HCT116 (cell line): ENCODE results near the gene PKD2L1. TPM values are rescaled to one million over a fixed set of nuclear protein-coding genes. Genes with fewer than 3 reads are reported as not detected.

Experiments
- ATAC-seq: fragments of 200-7000 bp; cut with Tn5 transposase; 2 replicates; pipeline ENCODE4 v1.9.1; 2020; ENCODE audit warnings: mild to moderate bottlenecking, moderate library complexity
- BruUV-seq: library from RNA; stranded (reverse); fragments of 400-500 nt; replicated peaks from 2 replicates; lab custom pipeline; 2021; lab: Mats Ljungman, UMichigan
- CTCF ChIA-PET: fragments of 300-600 bp; sonication (Branson Sonifier 250); formaldehyde crosslinking; loops from one replicate; lab custom pipeline; 2021; ENCODE audit warnings: antibody characterized with exemption; lab: Charles Lee
- POLR2A ChIA-PET: fragments of 300-600, 350-600 bp; sonication (Branson Sonifier 250); formaldehyde crosslinking; loops from one replicate; lab custom pipeline; 2021; ENCODE audit warnings: antibody characterized with exemption; lab: Charles Lee
- RAD21 ChIA-PET, 2 experiments: fragments of 300-600 bp; sonication (Branson Sonifier 250); formaldehyde crosslinking; loops; one replicate each; lab custom pipeline; 2023; ENCODE audit warnings: low total read pairs in 2 of 2; ENCODE audit not compliant: uncharacterized antibody in 2 of 2, unreplicated experiment in 2 of 2, low non-redundant PET in 1 of 2; lab: Charles Lee
- DNase-seq: peaks from one replicate; pipeline ENCODE4 v3.0.0-alpha.2; 2010; ENCODE audit warnings: low read depth, low spot score
- H2AFZ ChIP-seq: fragments of 200-600 bp; shearing (Covaris generic), sonication (generic); 2 replicates; pipeline ENCODE4 v1.6.1; 2017; ENCODE audit warnings: low read depth, mixed run types, mixed read lengths, antibody characterized with exemption, low read length; ENCODE audit not compliant: poor library complexity, severe bottlenecking
- H3K27ac ChIP-seq: 2 replicates; pipeline ENCODE4 v1.5.1; 2012; ENCODE audit warnings: low read depth, low read length
- H3K27me3 ChIP-seq: fragments of 200-600 bp; sonication (generic); 2 replicates; pipeline ENCODE4 v1.6.1; 2016; ENCODE audit warnings: mixed run types, low read length, mixed read lengths; ENCODE audit not compliant: insufficient read depth
- H3K36me3 ChIP-seq, 2 experiments: fragments of 200-500 bp in 1 of 2; fragments of 200-600 bp in 1 of 2; sonication (Bioruptor generic) in 1 of 2; sonication (generic) in 1 of 2; 2 replicates each; pipeline versions ENCODE4 v1.5.1 to v1.6.1; 2014 to 2016; ENCODE audit warnings: low read length in 2 of 2, inconsistent platforms in 1 of 2, mixed read lengths in 1 of 2, mixed run types in 1 of 2; ENCODE audit not compliant: insufficient read depth in 2 of 2, control insufficient read depth in 1 of 2
- H3K4me1 ChIP-seq, 2 experiments: fragments of 200-600 bp in 1 of 2; sonication (generic) in 1 of 2; 2 replicates each; pipeline versions ENCODE4 v1.5.1 to v1.6.1; 2012 to 2017; ENCODE audit warnings: low read length in 2 of 2, inconsistent platforms in 1 of 2, mild to moderate bottlenecking in 1 of 2, mixed read lengths in 1 of 2, mixed run types in 1 of 2, moderate library complexity in 1 of 2; ENCODE audit not compliant: insufficient read depth in 2 of 2, control insufficient read depth in 1 of 2
- H3K4me2 ChIP-seq: fragments of 200-600 bp; sonication (generic); 2 replicates; pipeline ENCODE4 v1.6.1; 2017; ENCODE audit warnings: mixed run types, low read length, mixed read lengths
- H3K4me3 ChIP-seq, 2 experiments: fragments of 200-600 bp in 1 of 2; sonication (generic) in 1 of 2; replicated peaks in 1 of 2; 2 replicates each; pipeline ENCODE4 v1.5.1; 2011 to 2016; ENCODE audit warnings: low read length in 2 of 2, control low read depth in 1 of 2, low read depth in 1 of 2, mild to moderate bottlenecking in 1 of 2, mixed read lengths in 1 of 2, mixed run types in 1 of 2
- H3K79me2 ChIP-seq: fragments of 200-600 bp; sonication (generic); 2 replicates; pipeline ENCODE4 v1.6.1; 2017; ENCODE audit warnings: mild to moderate bottlenecking, mixed run types, low read length, moderate library complexity, mixed read lengths; ENCODE audit not compliant: insufficient read depth
- H3K9ac ChIP-seq: fragments of 200-600 bp; sonication (generic); 2 replicates; pipeline ENCODE4 v1.6.1; 2016; ENCODE audit warnings: low read length, mixed read lengths
- H3K9me2 ChIP-seq: fragments of 200-600 bp; sonication (generic), shearing (Covaris generic); 2 replicates; pipeline ENCODE4 v1.6.1; 2017; ENCODE audit warnings: mixed run types, mild to moderate bottlenecking, moderate library complexity; ENCODE audit not compliant: insufficient read depth
- H3K9me3 ChIP-seq, 2 experiments: fragments of 200-500 bp in 1 of 2; fragments of 200-600 bp in 1 of 2; sonication (Bioruptor generic) in 1 of 2; sonication (generic) in 1 of 2; 2 replicates each; pipeline ENCODE4 v1.6.1; 2014 to 2017; ENCODE audit warnings: low read length in 2 of 2, mixed read lengths in 2 of 2, inconsistent platforms in 1 of 2, low read depth in 1 of 2, mild to moderate bottlenecking in 1 of 2, mixed run types in 1 of 2, moderate library complexity in 1 of 2; ENCODE audit not compliant: control insufficient read depth in 1 of 2, insufficient read depth in 1 of 2
- H4K20me1 ChIP-seq: fragments of 200-600 bp; sonication (generic), shearing (Covaris generic); 2 replicates; pipeline ENCODE4 v1.6.1; 2017; ENCODE audit warnings: mixed run types, mild to moderate bottlenecking, moderate library complexity; ENCODE audit not compliant: insufficient read depth
- ATF3 ChIP-seq: IDR thresholded peaks from 2 replicates; pipeline ENCODE4 v1.6.1; 2012
- CEBPB ChIP-seq: IDR thresholded peaks from 2 replicates; pipeline ENCODE4 v1.6.1; 2012; ENCODE audit warnings: low read depth
- EGR1 ChIP-seq: IDR thresholded peaks from 2 replicates; pipeline ENCODE4 v1.6.1; 2012; ENCODE audit warnings: low read depth
- ELF1 ChIP-seq: IDR thresholded peaks from 2 replicates; pipeline ENCODE4 v1.6.1; 2012; ENCODE audit warnings: low read depth, borderline replicate concordance
- EZH2 ChIP-seq: fragments of 200-600 bp; sonication (generic); IDR thresholded peaks from 2 replicates; pipeline ENCODE4 v1.6.1; 2017; ENCODE audit warnings: antibody characterized with exemption, mixed run types
- JUND ChIP-seq: IDR thresholded peaks from 2 replicates; pipeline ENCODE4 v1.6.1; 2012
- POLR2AphosphoS5 ChIP-seq: IDR thresholded peaks from 2 replicates; pipeline ENCODE4 v1.6.1; 2011; ENCODE audit warnings: mild to moderate bottlenecking, low read depth, low read length, moderate library complexity
- RAD21 ChIP-seq: IDR thresholded peaks from 2 replicates; pipeline ENCODE4 v1.6.1; 2012; ENCODE audit warnings: low read depth, mild to moderate bottlenecking
- REST ChIP-seq: IDR thresholded peaks from 2 replicates; pipeline ENCODE4 v1.6.1; 2012; ENCODE audit warnings: low read depth
- SP1 ChIP-seq: IDR thresholded peaks from 2 replicates; pipeline ENCODE4 v1.6.1; 2012; ENCODE audit warnings: low read depth
- TCF7L2 ChIP-seq: IDR thresholded peaks from 2 replicates; pipeline ENCODE4 v1.7.0; 2011; ENCODE audit warnings: borderline replicate concordance, inconsistent platforms; ENCODE audit not compliant: insufficient read depth, insufficient read length; ENCODE audit errors: extremely low read depth
- YY1 ChIP-seq: IDR thresholded peaks from 2 replicates; pipeline ENCODE4 v1.6.1; 2011; ENCODE audit warnings: low read length, low read depth, moderate library complexity, mild to moderate bottlenecking; ENCODE audit not compliant: insufficient replicate concordance; ENCODE audit errors: extremely low read depth
- ZBTB33 ChIP-seq: IDR thresholded peaks from 2 replicates; pipeline ENCODE4 v1.6.1; 2011; ENCODE audit warnings: mild to moderate bottlenecking, low read length, moderate library complexity; ENCODE audit not compliant: insufficient replicate concordance; ENCODE audit errors: extremely low read depth
- ZNF274 ChIP-seq: fragments of 200-500 bp; sonication (Bioruptor generic); IDR thresholded peaks from 2 replicates; pipeline ENCODE4 v1.6.1; 2014; ENCODE audit warnings: mild to moderate bottlenecking, low read depth, low read length, inconsistent platforms
- intact Hi-C: fragments of 100-400 bp; cut with micrococcal nuclease; formaldehyde crosslinking; loops from 2 replicates; pipeline ENCODE4 v1.10.0; 2022
- total RNA-seq: library from RNA; stranded (reverse); gene quantifications from one replicate; pipeline ENCODE4 v1.2.1, GENCODE V29; 2021; ENCODE audit not compliant: unreplicated experiment
- TF ChIP-seq, protein P1 (sequence below), 3 experiments: fragments of 200-600 bp in 1 of 3; sonication (generic) in 1 of 3; IDR thresholded peaks in 2 of 3; conservative IDR thresholded peaks in 1 of 3; 2 replicates each; pipeline ENCODE4 v1.5.1; 2012 to 2017; ENCODE audit warnings: low read depth in 2 of 3, low read length in 2 of 3, antibody characterized with exemption in 1 of 3, borderline replicate concordance in 1 of 3, control low read depth in 1 of 3, mild to moderate bottlenecking in 1 of 3, mixed read lengths in 1 of 3, mixed run types in 1 of 3, moderate library complexity in 1 of 3; ENCODE audit not compliant: insufficient read depth in 1 of 3

PKD2L1 gene
- total RNA-seq, 1 experiment from 2014 or later, result 0.17 TPM

GRCh38 chr10:100344241-100344788 lies 14.3 kb upstream of the PKD2L1 start:
- DNase-seq (no peak), ATAC-seq (no peak)
- H3K27ac ChIP-seq, result no peak overlapping the region
- ChIA-PET CTCF (interaction anchor here (1.0 to 4.1 kb wide), 9 partner anchors 26 to 534 kb away, joined by 4 to 27 read pairs (median 12); no protein-coding TSS in a partner anchor), RAD21 (interaction anchor here (1.2 to 1.9 kb wide), 2 partner anchors 29 to 88 kb away, joined by 5 to 6 read pairs; no protein-coding TSS in a partner anchor), POLR2A (interaction anchor here (0.6 to 4.5 kb wide), 3 partner anchors 26 to 87 kb away, joined by 3 to 52 read pairs (median 42); no protein-coding TSS in a partner anchor)
- peaks cover 23% of the 10 kb centered on the region for H3K79me2 ChIP-seq
- H3K9me3 ChIP-seq, result no peaks in the 10 kb centered on the region
- H3K9ac ChIP-seq, result no peak overlapping the region
- H3K36me3 ChIP-seq, result peaks cover 10 to 14% of the 10 kb centered on the region in 2 experiments
- H3K9me2 ChIP-seq, result no peaks in the 10 kb centered on the region
- no peak overlapping the region for H3K4me2 ChIP-seq
- no peak overlapping the region for H2AFZ ChIP-seq
- H3K4me3 ChIP-seq, result no peak overlapping the region
- no peaks in the 10 kb centered on the region for H4K20me1 ChIP-seq
- H3K4me1 ChIP-seq, result peaks cover 29 to 48% of the 10 kb centered on the region in 2 experiments
- intact Hi-C loops, result loop anchor here (10.0 kb wide), 1 partner anchor 670 kb away; no protein-coding TSS in a partner anchor
- H3K27me3 ChIP-seq, result no peaks in the 10 kb centered on the region
- TF ChIP-seq RAD21 (no peak), POLR2AphosphoS5 (no peak), JUND (no peak), EGR1 (no peak), CEBPB (no peak), REST (no peak), ZNF274 (no peak), TCF7L2 (no peak), EZH2 (no peak), ZBTB33 (no peak), ELF1 (no peak), SP1 (no peak), ATF3 (no peak), YY1 (no peak)
- TF ChIP-seq, protein P1, sequence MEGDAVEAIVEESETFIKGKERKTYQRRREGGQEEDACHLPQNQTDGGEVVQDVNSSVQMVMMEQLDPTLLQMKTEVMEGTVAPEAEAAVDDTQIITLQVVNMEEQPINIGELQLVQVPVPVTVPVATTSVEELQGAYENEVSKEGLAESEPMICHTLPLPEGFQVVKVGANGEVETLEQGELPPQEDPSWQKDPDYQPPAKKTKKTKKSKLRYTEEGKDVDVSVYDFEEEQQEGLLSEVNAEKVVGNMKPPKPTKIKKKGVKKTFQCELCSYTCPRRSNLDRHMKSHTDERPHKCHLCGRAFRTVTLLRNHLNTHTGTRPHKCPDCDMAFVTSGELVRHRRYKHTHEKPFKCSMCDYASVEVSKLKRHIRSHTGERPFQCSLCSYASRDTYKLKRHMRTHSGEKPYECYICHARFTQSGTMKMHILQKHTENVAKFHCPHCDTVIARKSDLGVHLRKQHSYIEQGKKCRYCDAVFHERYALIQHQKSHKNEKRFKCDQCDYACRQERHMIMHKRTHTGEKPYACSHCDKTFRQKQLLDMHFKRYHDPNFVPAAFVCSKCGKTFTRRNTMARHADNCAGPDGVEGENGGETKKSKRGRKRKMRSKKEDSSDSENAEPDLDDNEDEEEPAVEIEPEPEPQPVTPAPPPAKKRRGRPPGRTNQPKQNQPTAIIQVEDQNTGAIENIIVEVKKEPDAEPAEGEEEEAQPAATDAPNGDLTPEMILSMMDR (IDR thresholded peaks at IDR 0.05 in 2 of 3, conservative IDR thresholded peaks at IDR 0.05 in 1 of 3; ENCODE audit: borderline replicate concordance in 1 of 3, insufficient read depth in 1 of 3, low read depth in 2 of 3, low read length in 2 of 3), result no peak
- BruUV-seq, result no TSS peak
